Panc1 (cell line): ENCODE measurements around the gene LACTB.

ENCODE experiments used
- SIN3A ChIP-seq: IDR thresholded peaks from 2 replicates; pipeline ENCODE4 v1.6.1; 2012; ENCODE audit warnings: low read depth, mild to moderate bottlenecking, low read length, moderate library complexity, borderline replicate concordance; ENCODE audit not compliant: insufficient read depth
- TF ChIP-seq, protein P1 (sequence below): fragments of 450-650 bp; IDR thresholded peaks from 2 replicates; pipeline ENCODE4 v1.5.1; 2017; ENCODE audit warnings: mild to moderate bottlenecking

DNA sequence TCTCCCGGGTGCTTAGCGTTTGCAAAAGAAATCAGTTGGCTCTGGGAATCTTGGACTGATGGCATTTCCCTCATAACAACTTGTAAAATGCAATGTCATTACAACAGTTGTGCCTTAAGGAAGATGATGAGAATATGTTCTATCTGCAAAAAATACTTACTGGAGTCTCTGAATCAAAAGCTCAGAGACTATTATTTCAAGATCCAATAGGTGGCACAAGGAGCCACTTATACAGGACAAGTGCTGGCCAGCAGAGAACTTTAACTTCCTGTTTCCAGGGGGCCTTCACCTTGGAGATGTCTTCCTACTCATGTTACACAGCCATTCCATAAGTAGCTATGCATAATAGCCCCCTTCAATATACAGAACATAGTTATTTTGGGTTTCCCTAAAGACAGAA lies 44.6 kb downstream of the LACTB start:
- TF ChIP-seq, protein P1, sequence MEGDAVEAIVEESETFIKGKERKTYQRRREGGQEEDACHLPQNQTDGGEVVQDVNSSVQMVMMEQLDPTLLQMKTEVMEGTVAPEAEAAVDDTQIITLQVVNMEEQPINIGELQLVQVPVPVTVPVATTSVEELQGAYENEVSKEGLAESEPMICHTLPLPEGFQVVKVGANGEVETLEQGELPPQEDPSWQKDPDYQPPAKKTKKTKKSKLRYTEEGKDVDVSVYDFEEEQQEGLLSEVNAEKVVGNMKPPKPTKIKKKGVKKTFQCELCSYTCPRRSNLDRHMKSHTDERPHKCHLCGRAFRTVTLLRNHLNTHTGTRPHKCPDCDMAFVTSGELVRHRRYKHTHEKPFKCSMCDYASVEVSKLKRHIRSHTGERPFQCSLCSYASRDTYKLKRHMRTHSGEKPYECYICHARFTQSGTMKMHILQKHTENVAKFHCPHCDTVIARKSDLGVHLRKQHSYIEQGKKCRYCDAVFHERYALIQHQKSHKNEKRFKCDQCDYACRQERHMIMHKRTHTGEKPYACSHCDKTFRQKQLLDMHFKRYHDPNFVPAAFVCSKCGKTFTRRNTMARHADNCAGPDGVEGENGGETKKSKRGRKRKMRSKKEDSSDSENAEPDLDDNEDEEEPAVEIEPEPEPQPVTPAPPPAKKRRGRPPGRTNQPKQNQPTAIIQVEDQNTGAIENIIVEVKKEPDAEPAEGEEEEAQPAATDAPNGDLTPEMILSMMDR = no peak; the same call in 1 of the 2 replicates
- no peak for TF ChIP-seq SIN3A
